Neural progenitor cell (in vitro differentiated cells): ENCODE results near the gene BMP7. TPM values are rescaled to one million over a fixed set of nuclear protein-coding genes. Genes with fewer than 3 reads are reported as not detected.
A peak's percentile ranks its signal among the peaks of the same experiment; 100 is the strongest.

ENCODE experiments used
- DNase-seq: peaks from one replicate; pipeline ENCODE4 v3.0.0-alpha.2; 2016; ENCODE audit warnings: low spot score
- H2AFZ ChIP-seq: fragments of 200-600 bp; sonication (generic); replicated peaks from 2 replicates; pipeline ENCODE4 v1.6.1; 2016; ENCODE audit warnings: antibody characterized with exemption
- H3F3A ChIP-seq: fragments of 200-600 bp; sonication (generic); 2 replicates; pipeline ENCODE4 v1.6.1; 2016; ENCODE audit warnings: antibody characterized with exemption, low read depth
- H3K27ac ChIP-seq: fragments of 200-600 bp; sonication (generic); 2 replicates; pipeline ENCODE4 v1.5.1; 2016; ENCODE audit warnings: mild to moderate bottlenecking
- H3K27me3 ChIP-seq: fragments of 200-600 bp; sonication (generic); 2 replicates; pipeline ENCODE4 v1.6.1; 2016; ENCODE audit warnings: mild to moderate bottlenecking, moderate library complexity
- H3K36me3 ChIP-seq: fragments of 200-600 bp; sonication (generic); 2 replicates; pipeline ENCODE4 v1.5.1; 2016
- H3K4me1 ChIP-seq: fragments of 200-600 bp; sonication (generic); 2 replicates; pipeline ENCODE4 v1.6.1; 2016; ENCODE audit warnings: mixed run types
- H3K4me2 ChIP-seq: fragments of 200-600 bp; sonication (generic); 2 replicates; pipeline ENCODE4 v1.6.1; 2016
- H3K4me3 ChIP-seq: fragments of 200-600 bp; sonication (generic); 2 replicates; pipeline ENCODE4 v1.5.1; 2016
- H3K79me2 ChIP-seq: fragments of 200-600 bp; sonication (generic); 2 replicates; pipeline ENCODE4 v1.6.1; 2016; ENCODE audit warnings: low read depth
- H3K9ac ChIP-seq: fragments of 200-600 bp; sonication (generic); 2 replicates; pipeline ENCODE4 v1.6.1; 2016
- H3K9me3 ChIP-seq: fragments of 200-600 bp; sonication (generic); 2 replicates; pipeline ENCODE4 v1.5.1; 2016; ENCODE audit warnings: low read depth
- H4K20me1 ChIP-seq: fragments of 200-600 bp; sonication (generic); 2 replicates; pipeline ENCODE4 v1.6.1; 2016; ENCODE audit warnings: low read depth
- H3K27ac Mint-ChIP-seq: 3 replicates; pipeline ENCODE4 v1.8.0; 2021; ENCODE audit warnings: mixed read lengths
- H3K27me3 Mint-ChIP-seq: 2 replicates; pipeline ENCODE4 v1.8.0; 2022; ENCODE audit warnings: low read depth, mild to moderate bottlenecking, inconsistent platforms, moderate library complexity, mixed read lengths; ENCODE audit not compliant: insufficient read depth
- H3K36me3 Mint-ChIP-seq: 3 replicates; pipeline ENCODE4 v1.8.0; 2021; ENCODE audit warnings: mixed read lengths
- H3K4me1 Mint-ChIP-seq: 3 replicates; pipeline ENCODE4 v1.8.0; 2021; ENCODE audit warnings: mixed read lengths
- H3K4me3 Mint-ChIP-seq: 3 replicates; pipeline ENCODE4 v1.8.0; 2021; ENCODE audit warnings: mild to moderate bottlenecking, moderate library complexity, mixed read lengths
- H3K9me3 Mint-ChIP-seq: 3 replicates; pipeline ENCODE4 v1.8.0; 2020; ENCODE audit warnings: mixed read lengths
- EZH2 ChIP-seq: fragments of 200-600 bp; sonication (generic); IDR thresholded peaks from 2 replicates; pipeline ENCODE4 v1.6.1; 2017; ENCODE audit warnings: antibody characterized with exemption, mild to moderate bottlenecking, moderate library complexity
- EZH2phosphoT487 ChIP-seq: fragments of 200-600 bp; sonication (generic); IDR thresholded peaks from 2 replicates; pipeline ENCODE4 v1.6.1; 2017; ENCODE audit warnings: antibody characterized with exemption
- total RNA-seq: library from RNA; depleted of rRNA; stranded (reverse); fragments of >200 nt; gene quantifications from 2 replicates; pipeline ENCODE4 v1.2.3, GENCODE V29; 2015; ENCODE audit warnings: low replicate concordance
- TF ChIP-seq, protein P1 (sequence below): fragments of 200-600 bp; sonication (generic); IDR thresholded peaks from 2 replicates; pipeline ENCODE4 v1.5.1; 2017; ENCODE audit warnings: antibody characterized with exemption, mild to moderate bottlenecking

Gene BMP7
- total RNA-seq, 1 donor from 2014 or later, result 11.2 TPM

DNA sequence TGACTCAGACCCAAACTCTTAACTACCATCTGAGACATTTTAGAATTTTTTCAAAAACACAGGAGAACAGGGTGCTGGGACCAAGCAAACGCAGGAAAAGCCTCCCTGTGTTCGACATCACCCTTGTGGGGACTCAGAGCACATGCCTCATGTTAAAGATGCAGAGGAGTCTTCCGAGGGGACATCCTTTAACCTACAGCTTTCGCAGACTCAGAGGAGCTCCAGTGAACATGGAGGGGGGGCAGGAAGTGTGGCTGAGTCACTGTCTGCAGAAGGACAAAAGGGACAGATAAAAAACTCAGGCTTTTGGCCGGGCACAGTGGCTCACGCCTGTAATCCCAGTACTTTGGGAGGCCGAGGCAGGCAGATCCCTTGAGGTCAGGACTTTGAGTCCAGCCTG lies 15.1 kb downstream of the BMP7 start:
- peak overlapping the region; percentile 38 for H3K27ac Mint-ChIP-seq
- no peak for TF ChIP-seq EZH2
- TF ChIP-seq, protein P1, sequence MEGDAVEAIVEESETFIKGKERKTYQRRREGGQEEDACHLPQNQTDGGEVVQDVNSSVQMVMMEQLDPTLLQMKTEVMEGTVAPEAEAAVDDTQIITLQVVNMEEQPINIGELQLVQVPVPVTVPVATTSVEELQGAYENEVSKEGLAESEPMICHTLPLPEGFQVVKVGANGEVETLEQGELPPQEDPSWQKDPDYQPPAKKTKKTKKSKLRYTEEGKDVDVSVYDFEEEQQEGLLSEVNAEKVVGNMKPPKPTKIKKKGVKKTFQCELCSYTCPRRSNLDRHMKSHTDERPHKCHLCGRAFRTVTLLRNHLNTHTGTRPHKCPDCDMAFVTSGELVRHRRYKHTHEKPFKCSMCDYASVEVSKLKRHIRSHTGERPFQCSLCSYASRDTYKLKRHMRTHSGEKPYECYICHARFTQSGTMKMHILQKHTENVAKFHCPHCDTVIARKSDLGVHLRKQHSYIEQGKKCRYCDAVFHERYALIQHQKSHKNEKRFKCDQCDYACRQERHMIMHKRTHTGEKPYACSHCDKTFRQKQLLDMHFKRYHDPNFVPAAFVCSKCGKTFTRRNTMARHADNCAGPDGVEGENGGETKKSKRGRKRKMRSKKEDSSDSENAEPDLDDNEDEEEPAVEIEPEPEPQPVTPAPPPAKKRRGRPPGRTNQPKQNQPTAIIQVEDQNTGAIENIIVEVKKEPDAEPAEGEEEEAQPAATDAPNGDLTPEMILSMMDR, result no peak
- no peak for TF ChIP-seq EZH2phosphoT487
- H3K9ac ChIP-seq, result no peak overlapping the region
- no peak overlapping the region for H2AFZ ChIP-seq
- H3K27me3 ChIP-seq, result no peaks in the 10 kb centered on the region
- peaks cover 4% of the 10 kb centered on the region for H3K9me3 Mint-ChIP-seq
- no peak overlapping the region for H3K4me2 ChIP-seq
- H3K27ac ChIP-seq, result no peak overlapping the region
- peak; percentile 27 for DNase-seq
- peaks cover 22% of the 10 kb centered on the region for H3K36me3 Mint-ChIP-seq
- peaks cover 23% of the 10 kb centered on the region for H3K4me1 ChIP-seq
- no peaks in the 10 kb centered on the region for H3K9me3 ChIP-seq
- H4K20me1 ChIP-seq, result no peaks in the 10 kb centered on the region
- H3K4me3 Mint-ChIP-seq, result no peak overlapping the region
- H3K4me3 ChIP-seq, result no peak overlapping the region
- peaks cover 2% of the 10 kb centered on the region for H3K27me3 Mint-ChIP-seq
- H3K36me3 ChIP-seq, result no peaks in the 10 kb centered on the region
- H3K79me2 ChIP-seq, result peaks cover 58% of the 10 kb centered on the region
- H3F3A ChIP-seq, result peaks cover 6% of the 10 kb centered on the region
- peaks cover 52% of the 10 kb centered on the region for H3K4me1 Mint-ChIP-seq

DNA sequence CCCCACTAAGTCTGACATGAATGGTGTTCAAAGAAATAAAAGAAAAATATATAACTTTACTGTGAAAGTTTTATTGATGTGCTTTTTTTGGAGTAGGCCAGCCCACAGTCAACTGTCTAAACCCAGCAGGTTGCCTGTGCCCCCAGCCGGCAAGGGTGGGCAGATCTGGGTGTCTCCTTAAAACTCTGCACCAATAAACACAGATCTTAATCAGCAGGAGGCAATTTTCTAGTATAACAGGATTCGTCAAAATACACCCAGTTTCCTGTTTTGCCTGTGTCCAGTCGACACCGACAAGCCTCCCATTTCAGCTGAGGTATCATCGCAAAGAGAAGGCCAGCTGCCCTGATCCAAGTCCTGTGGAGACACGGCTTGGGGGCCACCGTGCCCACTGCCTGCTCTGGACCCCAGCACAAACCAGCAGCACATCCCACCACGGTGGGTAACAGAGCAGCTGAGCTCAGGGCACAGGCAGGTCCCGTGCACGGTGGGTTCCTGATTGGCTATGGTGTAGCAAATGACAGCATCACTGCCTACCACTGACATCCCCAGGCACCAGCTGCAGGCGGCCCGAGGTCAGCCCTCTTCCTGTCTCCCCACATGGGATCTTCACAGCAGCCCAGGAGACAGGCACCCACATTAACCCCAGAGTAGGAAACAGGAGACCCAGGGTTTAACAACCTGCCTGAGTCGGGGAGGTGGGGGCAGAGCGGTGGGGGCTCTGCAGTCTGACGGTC lies 15.7 kb downstream of the BMP7 start:
- TF ChIP-seq EZH2 (no peak), EZH2phosphoT487 (no peak)
- TF ChIP-seq, protein P1, result no peak
- Histone ChIP-seq H3K4me1 (peaks cover 19% of the 10 kb centered on the region), H3K9ac (no peak overlapping the region), H3K9me3 (no peaks in the 10 kb centered on the region), H3K4me3 (no peak overlapping the region), H3F3A (peaks cover 6% of the 10 kb centered on the region), H3K79me2 (peaks cover 56% of the 10 kb centered on the region), H2AFZ (no peak overlapping the region), H3K27ac (no peak overlapping the region), H3K4me2 (no peak overlapping the region), H3K36me3 (no peaks in the 10 kb centered on the region), H3K27me3 (no peaks in the 10 kb centered on the region), H4K20me1 (no peaks in the 10 kb centered on the region)
- Mint-ChIP-seq H3K4me1 (peaks cover 48% of the 10 kb centered on the region), H3K9me3 (peaks cover 4% of the 10 kb centered on the region), H3K27ac (peak overlapping the region; percentile 38), H3K36me3 (peaks cover 21% of the 10 kb centered on the region), H3K27me3 (peaks cover 2% of the 10 kb centered on the region), H3K4me3 (no peak overlapping the region)
- DNase-seq, result no peak

DNA sequence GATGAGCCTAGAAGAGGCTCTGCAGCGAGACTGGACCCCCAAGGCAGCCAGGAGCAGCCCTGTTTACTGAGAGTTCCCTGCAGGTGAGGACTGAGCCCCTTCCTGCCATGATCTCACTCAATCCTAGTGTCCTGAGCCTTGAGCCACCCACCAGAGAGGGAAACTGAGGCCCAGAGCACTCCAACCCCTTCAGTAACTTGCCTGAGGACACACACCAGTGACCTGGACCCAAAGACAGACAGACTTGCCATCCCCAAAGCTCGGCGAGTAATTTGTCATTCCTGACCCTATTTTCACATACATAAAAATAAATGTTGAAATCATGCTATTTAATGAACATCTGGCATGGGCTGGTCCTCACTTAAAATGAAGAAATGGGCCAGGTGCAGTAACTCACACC lies 16.7 kb downstream of the BMP7 start:
- Histone ChIP-seq H2AFZ (no peak overlapping the region), H3K27me3 (no peaks in the 10 kb centered on the region), H4K20me1 (no peaks in the 10 kb centered on the region), H3K79me2 (peaks cover 50% of the 10 kb centered on the region), H3K4me2 (no peak overlapping the region), H3K4me3 (no peak overlapping the region), H3K9me3 (no peaks in the 10 kb centered on the region), H3K9ac (no peak overlapping the region), H3K27ac (no peak overlapping the region), H3K36me3 (no peaks in the 10 kb centered on the region), H3K4me1 (peaks cover 18% of the 10 kb centered on the region), H3F3A (peaks cover 6% of the 10 kb centered on the region)
- peaks cover 2% of the 10 kb centered on the region for H3K27me3 Mint-ChIP-seq
- H3K9me3 Mint-ChIP-seq, result peaks cover 4% of the 10 kb centered on the region
- peaks cover 46% of the 10 kb centered on the region for H3K4me1 Mint-ChIP-seq
- H3K4me3 Mint-ChIP-seq, result no peak overlapping the region
- no peak for DNase-seq
- H3K27ac Mint-ChIP-seq, result no peak overlapping the region
- TF ChIP-seq, protein P1, result no peak
- TF ChIP-seq EZH2, result no peak
- no peak for TF ChIP-seq EZH2phosphoT487
- peaks cover 20% of the 10 kb centered on the region for H3K36me3 Mint-ChIP-seq
